Measurements from ENCODE around the gene ENDOD1. TPM values are rescaled to one million over a fixed set of nuclear protein-coding genes. Genes with fewer than 3 reads are reported as not detected.
"Not testable (repeated sequence)": the region's sequence is repeated elsewhere in the genome, so short reads cannot be mapped to it uniquely, and the experiment has no call there.

ENDOD1 gene
- total RNA-seq, 1 donor from 2014 or later, result 12.3 TPM

GRCh38 chr11:95103701-95104100, 14.1 kb downstream of the ENDOD1 start:
- TF ChIP-seq CTCF (conservative IDR thresholded peaks at IDR 0.05), result no peak
- Mint-ChIP-seq H3K4me3 (no peak overlapping the region), H3K4me1 (peaks cover 16% of the 10 kb centered on the region), H3K9me3 (peaks cover 2% of the 10 kb centered on the region), H3K27ac (ENCODE audit: unreplicated experiment) (no peak overlapping the region), H3K36me3 (ENCODE audit: low read depth) (peaks cover 2% of the 10 kb centered on the region), H3K27me3 (ENCODE audit: low read depth) (no peaks in the 10 kb centered on the region)
- DNase-seq (ENCODE audit: low read depth, low spot score), result no peak

- no peak for DNase-seq (ENCODE audit: low read depth, low spot score)
- no peak for TF ChIP-seq CTCF (conservative IDR thresholded peaks at IDR 0.05)
- no peak overlapping the region for H3K4me3 Mint-ChIP-seq
- peaks cover 21% of the 10 kb centered on the region for H3K4me1 Mint-ChIP-seq
- H3K27ac Mint-ChIP-seq (ENCODE audit: unreplicated experiment), result no peak overlapping the region
- peaks cover 2% of the 10 kb centered on the region for H3K9me3 Mint-ChIP-seq
- no peaks in the 10 kb centered on the region for H3K27me3 Mint-ChIP-seq (ENCODE audit: low read depth)
- peaks cover 6% of the 10 kb centered on the region for H3K36me3 Mint-ChIP-seq (ENCODE audit: low read depth)
Measured at GRCh38 chr11:95104121-95104830, 14.6 kb downstream of the ENDOD1 start.

- DNase-seq (ENCODE audit: low read depth, low spot score), result no peak
- peaks cover 2% of the 10 kb centered on the region for H3K9me3 Mint-ChIP-seq
- no peak for TF ChIP-seq CTCF (conservative IDR thresholded peaks at IDR 0.05)
- no peak overlapping the region for H3K4me3 Mint-ChIP-seq
- peaks cover 21% of the 10 kb centered on the region for H3K4me1 Mint-ChIP-seq
- peaks cover 6% of the 10 kb centered on the region for H3K36me3 Mint-ChIP-seq (ENCODE audit: low read depth)
- H3K27me3 Mint-ChIP-seq (ENCODE audit: low read depth), result no peaks in the 10 kb centered on the region
- no peak overlapping the region for H3K27ac Mint-ChIP-seq (ENCODE audit: unreplicated experiment)
Measured at GRCh38 chr11:95104856-95105255, 15.2 kb downstream of the ENDOD1 start.

- Mint-ChIP-seq H3K4me1 (peaks cover 24% of the 10 kb centered on the region), H3K9me3 (no peaks in the 10 kb centered on the region), H3K27ac (ENCODE audit: unreplicated experiment) (no peak overlapping the region), H3K27me3 (ENCODE audit: low read depth) (no peaks in the 10 kb centered on the region), H3K4me3 (no peak overlapping the region), H3K36me3 (ENCODE audit: low read depth) (peaks cover 18% of the 10 kb centered on the region)
- no peak for DNase-seq (ENCODE audit: low read depth, low spot score)
- TF ChIP-seq CTCF (conservative IDR thresholded peaks at IDR 0.05), result no peak
Measured at GRCh38 chr11:95108159-95108611, 18.5 kb downstream of the ENDOD1 start.

GRCh38 chr11:95108671-95109551, 19.3 kb downstream of the ENDOD1 start:
- Mint-ChIP-seq H3K4me1 (peaks cover 24% of the 10 kb centered on the region), H3K9me3 (peaks cover 2% of the 10 kb centered on the region), H3K27ac (ENCODE audit: unreplicated experiment) (no peak overlapping the region), H3K36me3 (ENCODE audit: low read depth) (peaks cover 18% of the 10 kb centered on the region), H3K27me3 (ENCODE audit: low read depth) (no peaks in the 10 kb centered on the region), H3K4me3 (no peak overlapping the region)
- no peak for TF ChIP-seq CTCF (conservative IDR thresholded peaks at IDR 0.05)
- no peak for DNase-seq (ENCODE audit: low read depth, low spot score)

GRCh38 chr11:95111471-95111870, 21.8 kb downstream of the ENDOD1 start:
- peaks cover 18% of the 10 kb centered on the region for H3K36me3 Mint-ChIP-seq (ENCODE audit: low read depth)
- not testable (repeated sequence) for H3K9me3 Mint-ChIP-seq; H3K27ac Mint-ChIP-seq (ENCODE audit: unreplicated experiment); H3K27me3 Mint-ChIP-seq (ENCODE audit: low read depth); H3K4me3 Mint-ChIP-seq; DNase-seq (ENCODE audit: low read depth, low spot score)
- H3K4me1 Mint-ChIP-seq, result peaks cover 24% of the 10 kb centered on the region
